NCI-H1930 (cell line): ENCODE measurements around the gene TTI1.

Experiments
- DNase-seq, 2 experiments: peaks; one replicate each; lab custom pipeline; 2025; lab: John Stamatoyannopoulos, UW

Gene TTI1

DNA sequence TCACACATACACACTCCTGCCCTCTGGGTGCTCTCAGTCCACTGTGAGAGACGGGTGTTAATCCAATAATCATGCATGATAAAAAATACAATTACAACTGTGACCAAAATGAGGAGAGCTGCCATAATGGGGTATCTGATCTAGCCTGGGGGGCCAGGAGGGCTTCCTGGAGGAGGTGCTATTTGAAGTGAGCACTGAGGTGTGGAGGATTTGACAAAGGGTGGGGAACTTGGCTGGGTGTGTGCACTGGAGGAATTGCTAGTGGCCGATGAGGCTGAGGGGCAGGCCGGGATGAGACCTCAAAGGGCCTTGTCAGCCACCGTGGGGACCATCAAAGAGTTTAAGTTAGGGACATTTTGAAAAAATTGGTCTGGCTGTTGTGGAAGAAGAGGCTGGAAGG is 95.6 kb downstream of the TTI1 start:
- no peak for DNase-seq

DNA sequence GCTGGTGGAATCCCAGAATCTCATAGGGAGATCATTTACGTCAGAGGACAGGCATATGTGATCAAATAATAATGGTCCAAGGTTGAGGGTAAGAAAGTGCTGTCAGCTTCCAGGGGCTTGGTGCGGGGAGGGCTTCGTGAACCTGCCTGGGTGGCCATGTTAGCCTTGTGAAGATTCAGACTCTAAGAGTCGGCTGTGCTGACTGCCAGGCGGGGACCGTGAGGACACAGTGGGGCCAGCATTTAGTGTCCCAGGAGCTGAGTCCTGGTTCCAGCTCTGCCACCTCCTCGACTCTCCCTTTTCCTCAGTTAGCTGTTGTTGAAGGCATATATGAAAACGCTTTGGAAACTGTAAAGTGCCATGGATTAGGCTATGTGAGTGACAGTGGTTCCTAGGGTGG is 96.8 kb downstream of the TTI1 start:
- DNase-seq, result no peak

- DNase-seq, result no peak
These were observed 97.2 kb downstream of the TTI1 start for GRCh38 chr20:37936041-37936440.

- DNase-seq, result no peak
These were observed 97.8 kb downstream of the TTI1 start for GRCh38 chr20:37935435-37935834.

DNA sequence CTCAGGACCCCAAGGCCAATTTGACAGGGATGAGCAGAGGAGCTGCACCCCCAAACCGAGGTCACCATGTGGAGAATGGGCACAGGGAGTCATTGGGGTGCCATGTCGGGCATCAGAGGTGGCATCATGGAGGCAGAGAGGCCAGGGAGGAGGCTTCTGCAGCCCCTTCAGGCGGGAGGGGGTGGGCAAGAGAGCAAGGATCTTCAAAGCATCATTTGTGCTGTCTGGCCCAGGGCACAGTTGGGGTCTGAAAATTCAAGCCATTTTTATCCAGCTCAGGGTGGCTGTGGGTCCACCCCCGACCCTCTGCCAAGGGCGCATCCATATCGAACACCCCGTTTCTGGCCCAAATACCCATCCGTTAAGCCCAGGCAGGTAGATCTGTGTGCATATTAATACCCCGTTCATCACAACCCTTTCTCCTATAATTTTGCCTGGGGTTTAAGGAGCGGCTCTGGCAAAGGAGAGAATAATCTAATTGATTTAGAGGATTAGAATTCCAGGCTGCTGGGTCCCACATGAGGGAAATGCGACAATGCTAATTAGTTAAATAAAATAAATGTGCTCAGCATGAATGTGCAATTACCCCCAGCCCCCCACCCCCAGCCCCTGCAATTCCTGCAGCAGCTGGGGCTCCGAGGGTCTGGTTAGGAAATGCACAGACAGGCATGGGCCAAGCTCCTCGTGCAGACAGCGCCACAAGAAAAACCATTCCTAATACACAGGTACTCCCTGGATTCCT is 98.5 kb downstream of the TTI1 start:
- DNase-seq, result no peak

GRCh38 chr20:37933786-37934633 is 99.2 kb downstream of the TTI1 start:
- DNase-seq, result no peak
